Left ventricle myocardium inferior (tissue), 1 donor: Measurements from ENCODE around the gene CASZ1. TPM values are rescaled to one million over a fixed set of nuclear protein-coding genes. Genes with fewer than 3 reads are reported as not detected.

Source experiments
- DNase-seq: peaks from one replicate; pipeline ENCODE4 v3.0.0-alpha.2; 2020
- H3K27ac ChIP-seq: fragments of 200-600 bp; replicated peaks from 2 replicates; pipeline ENCODE4 v1.8.0; 2021
- H3K27me3 ChIP-seq: fragments of 200-600 bp; 2 replicates; pipeline ENCODE4 v1.8.0; 2021; ENCODE audit warnings: low read depth
- H3K36me3 ChIP-seq: fragments of 200-600 bp; 2 replicates; pipeline ENCODE4 v1.8.0; 2021
- H3K4me1 ChIP-seq: fragments of 200-600 bp; 2 replicates; pipeline ENCODE4 v1.8.0; 2021
- H3K4me3 ChIP-seq: fragments of 200-600 bp; 2 replicates; pipeline ENCODE4 v1.8.0; 2021; ENCODE audit warnings: mild to moderate bottlenecking, moderate library complexity
- H3K9me3 ChIP-seq: fragments of 200-600 bp; replicated peaks from 2 replicates; pipeline ENCODE4 v1.8.0; 2021
- CTCF ChIP-seq: fragments of 200-600 bp; IDR thresholded peaks from 2 replicates; pipeline ENCODE4 v1.8.0; 2021; ENCODE audit warnings: antibody characterized with exemption, mild to moderate bottlenecking, borderline replicate concordance
- intact Hi-C: fragments of 100-400 bp; cut with micrococcal nuclease; formaldehyde crosslinking; loops from one replicate; pipeline ENCODE4 v1.11.0; 2022
- total RNA-seq: library from RNA; stranded (reverse); fragmentation: NEBNext Ultra II Directional; extraction: Animal tissue kit (Norgen Biotek cat#: 25700); gene quantifications from one replicate; pipeline ENCODE4 v1.2.1, GENCODE V29; 2021
- donor health status: DM: no; HTN: yes; CAD: no; lungs with severe emphysema.

The CASZ1 gene
- total RNA-seq, 1 donor from 2014 or later: 56.3 TPM

GRCh38 chr1:10735563-10736305 lies 60.7 kb downstream of the CASZ1 start:
- no peak for DNase-seq
- Histone ChIP-seq H3K36me3 (no peaks in the 10 kb centered on the region), H3K4me1 (peaks cover 82% of the 10 kb centered on the region), H3K27ac (peak overlapping the region; percentile 84), H3K27me3 (no peaks in the 10 kb centered on the region), H3K4me3 (no peak overlapping the region), H3K9me3 (no peaks in the 10 kb centered on the region)
- no peak for TF ChIP-seq CTCF
- intact Hi-C loops: no loop called here

DNA sequence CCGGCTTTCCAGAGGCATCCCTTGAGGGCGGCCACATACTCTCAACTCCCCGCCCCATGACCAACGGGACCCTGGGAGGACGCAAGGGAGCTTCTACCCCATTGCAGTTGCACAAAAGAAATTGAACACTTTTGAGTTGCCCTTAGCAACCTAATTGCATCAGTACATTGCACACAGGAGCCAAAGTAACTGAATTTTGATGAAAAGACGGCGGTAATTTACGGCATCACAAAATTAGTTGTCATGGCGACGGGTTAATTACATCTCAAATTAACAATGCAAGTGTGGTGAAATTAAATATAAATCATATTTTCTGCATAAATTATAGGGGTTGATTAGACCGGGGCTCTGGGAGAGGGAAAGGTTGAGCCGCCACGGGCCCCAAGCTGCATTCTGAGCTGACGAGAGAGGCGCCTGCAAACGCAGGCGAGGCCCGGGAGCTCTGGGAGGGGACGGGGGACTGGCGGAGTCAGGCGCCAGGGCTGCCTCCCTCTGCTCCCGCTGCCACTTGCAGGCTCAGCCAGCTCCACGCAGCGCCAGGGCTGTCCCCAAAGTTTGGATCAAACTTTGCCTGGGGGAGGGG lies 61.4 kb downstream of the CASZ1 start:
- H3K4me1 ChIP-seq: peaks cover 77% of the 10 kb centered on the region
- DNase-seq: peak; percentile 59
- no peaks in the 10 kb centered on the region for H3K27me3 ChIP-seq
- no peaks in the 10 kb centered on the region for H3K36me3 ChIP-seq
- H3K9me3 ChIP-seq: no peaks in the 10 kb centered on the region
- no peak for TF ChIP-seq CTCF
- intact Hi-C loops: no loop called here
- no peak overlapping the region for H3K4me3 ChIP-seq
- peak overlapping the region; percentile 84 for H3K27ac ChIP-seq

DNA sequence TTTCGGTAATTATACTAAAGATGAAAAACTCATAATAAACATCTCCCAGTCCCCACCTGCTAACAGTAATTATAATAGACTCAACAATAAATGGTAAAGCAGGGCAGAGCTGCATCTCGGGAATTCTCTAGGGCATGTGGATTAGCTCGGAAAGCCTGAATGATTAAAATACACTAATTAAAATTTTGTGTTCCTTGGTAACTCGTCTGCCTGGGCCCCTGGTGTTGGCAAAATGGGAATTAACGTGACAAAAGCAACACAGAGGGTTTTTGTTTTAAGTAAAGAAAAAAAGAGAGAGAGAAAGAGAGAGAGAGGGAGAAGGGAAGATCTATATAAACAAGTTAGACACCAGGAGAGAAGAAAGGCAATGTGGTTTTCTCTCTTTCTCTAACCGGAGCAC lies 62.1 kb downstream of the CASZ1 start:
- H3K4me1 ChIP-seq: peaks cover 70% of the 10 kb centered on the region
- intact Hi-C loops: no loop called here

GRCh38 chr1:10733474-10734366 lies 62.7 kb downstream of the CASZ1 start:
- Histone ChIP-seq H3K4me1 (peaks cover 67% of the 10 kb centered on the region), H3K4me3 (no peak overlapping the region), H3K27ac (peak overlapping the region; percentile 84), H3K9me3 (no peaks in the 10 kb centered on the region), H3K36me3 (no peaks in the 10 kb centered on the region), H3K27me3 (no peaks in the 10 kb centered on the region)
- TF ChIP-seq CTCF: no peak
- DNase-seq: no peak
- intact Hi-C loops: no loop called here

More for the DNA sequence above, 62.1 kb downstream of the CASZ1 start:
- H3K4me3 ChIP-seq: no peak overlapping the region
- H3K36me3 ChIP-seq: no peaks in the 10 kb centered on the region
- H3K27ac ChIP-seq: peak overlapping the region; percentile 84
- TF ChIP-seq CTCF: no peak
- no peaks in the 10 kb centered on the region for H3K9me3 ChIP-seq
- H3K27me3 ChIP-seq: no peaks in the 10 kb centered on the region
- no peak for DNase-seq

DNA sequence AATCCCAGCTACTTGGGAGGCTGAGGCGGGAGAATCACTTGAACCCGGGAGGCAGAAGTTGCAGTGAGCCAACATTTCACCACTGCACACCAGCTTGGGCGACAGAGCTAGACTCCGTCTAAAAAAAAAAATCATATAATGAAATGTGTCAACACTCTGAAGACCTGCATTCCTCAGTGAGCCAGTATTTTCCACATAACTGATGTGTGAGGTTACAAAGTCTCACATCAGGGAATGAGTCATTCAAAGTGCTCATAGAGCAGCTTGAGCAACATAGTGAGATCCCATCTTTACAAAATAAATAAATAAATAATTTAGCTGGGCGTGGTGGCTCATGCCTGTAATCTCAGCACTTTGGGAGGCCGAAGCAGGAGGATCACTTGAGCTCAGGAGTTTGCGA lies 65.5 kb downstream of the CASZ1 start:
- no peaks in the 10 kb centered on the region for H3K9me3 ChIP-seq
- DNase-seq: no peak
- H3K27ac ChIP-seq: no peak overlapping the region
- TF ChIP-seq CTCF: no peak
- H3K36me3 ChIP-seq: no peaks in the 10 kb centered on the region
- intact Hi-C loops: no loop called here
- H3K4me1 ChIP-seq: peaks cover 66% of the 10 kb centered on the region
- H3K4me3 ChIP-seq: no peak overlapping the region
- H3K27me3 ChIP-seq: no peaks in the 10 kb centered on the region
